ENCODE data around the gene GTSE1. TPM values are rescaled to one million over a fixed set of nuclear protein-coding genes. Genes with fewer than 3 reads are reported as not detected.

GTSE1 gene
- polyA plus RNA-seq, 1 of the 3 experiments (the other 2 are of a cell fraction) = 12.2 TPM

DNA sequence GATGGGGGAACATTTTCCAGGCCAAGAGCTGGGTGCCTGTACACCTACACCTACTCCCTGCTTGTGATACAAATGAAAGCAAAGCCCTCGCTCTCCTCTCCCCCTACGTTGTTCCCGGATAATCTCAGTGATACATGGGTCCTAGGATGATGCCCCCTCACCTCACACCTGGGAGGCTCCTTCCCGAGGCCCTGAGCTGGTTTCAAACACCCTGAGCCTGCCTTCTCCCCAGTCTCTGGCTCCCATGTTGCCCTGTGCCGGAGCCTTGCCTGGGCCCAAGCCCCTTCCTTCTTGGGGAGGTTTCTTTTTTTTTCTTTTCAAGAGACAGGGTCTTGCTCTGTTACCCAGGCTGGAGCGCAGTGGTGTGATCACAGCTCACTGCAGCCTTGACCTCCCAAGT, 62.1 kb downstream of the GTSE1 start (continued):
- TF ChIP-seq, protein P1, sequence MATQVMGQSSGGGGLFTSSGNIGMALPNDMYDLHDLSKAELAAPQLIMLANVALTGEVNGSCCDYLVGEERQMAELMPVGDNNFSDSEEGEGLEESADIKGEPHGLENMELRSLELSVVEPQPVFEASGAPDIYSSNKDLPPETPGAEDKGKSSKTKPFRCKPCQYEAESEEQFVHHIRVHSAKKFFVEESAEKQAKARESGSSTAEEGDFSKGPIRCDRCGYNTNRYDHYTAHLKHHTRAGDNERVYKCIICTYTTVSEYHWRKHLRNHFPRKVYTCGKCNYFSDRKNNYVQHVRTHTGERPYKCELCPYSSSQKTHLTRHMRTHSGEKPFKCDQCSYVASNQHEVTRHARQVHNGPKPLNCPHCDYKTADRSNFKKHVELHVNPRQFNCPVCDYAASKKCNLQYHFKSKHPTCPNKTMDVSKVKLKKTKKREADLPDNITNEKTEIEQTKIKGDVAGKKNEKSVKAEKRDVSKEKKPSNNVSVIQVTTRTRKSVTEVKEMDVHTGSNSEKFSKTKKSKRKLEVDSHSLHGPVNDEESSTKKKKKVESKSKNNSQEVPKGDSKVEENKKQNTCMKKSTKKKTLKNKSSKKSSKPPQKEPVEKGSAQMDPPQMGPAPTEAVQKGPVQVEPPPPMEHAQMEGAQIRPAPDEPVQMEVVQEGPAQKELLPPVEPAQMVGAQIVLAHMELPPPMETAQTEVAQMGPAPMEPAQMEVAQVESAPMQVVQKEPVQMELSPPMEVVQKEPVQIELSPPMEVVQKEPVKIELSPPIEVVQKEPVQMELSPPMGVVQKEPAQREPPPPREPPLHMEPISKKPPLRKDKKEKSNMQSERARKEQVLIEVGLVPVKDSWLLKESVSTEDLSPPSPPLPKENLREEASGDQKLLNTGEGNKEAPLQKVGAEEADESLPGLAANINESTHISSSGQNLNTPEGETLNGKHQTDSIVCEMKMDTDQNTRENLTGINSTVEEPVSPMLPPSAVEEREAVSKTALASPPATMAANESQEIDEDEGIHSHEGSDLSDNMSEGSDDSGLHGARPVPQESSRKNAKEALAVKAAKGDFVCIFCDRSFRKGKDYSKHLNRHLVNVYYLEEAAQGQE (IDR thresholded peaks at IDR 0.05; ENCODE audit: low read depth, low read length) = no peak
- no peak for TF ChIP-seq NFIC (IDR thresholded peaks at IDR 0.05; ENCODE audit: borderline replicate concordance)
- TF ChIP-seq FOXM1 (IDR thresholded peaks at IDR 0.05; ENCODE audit: low read depth) = no peak

DNA sequence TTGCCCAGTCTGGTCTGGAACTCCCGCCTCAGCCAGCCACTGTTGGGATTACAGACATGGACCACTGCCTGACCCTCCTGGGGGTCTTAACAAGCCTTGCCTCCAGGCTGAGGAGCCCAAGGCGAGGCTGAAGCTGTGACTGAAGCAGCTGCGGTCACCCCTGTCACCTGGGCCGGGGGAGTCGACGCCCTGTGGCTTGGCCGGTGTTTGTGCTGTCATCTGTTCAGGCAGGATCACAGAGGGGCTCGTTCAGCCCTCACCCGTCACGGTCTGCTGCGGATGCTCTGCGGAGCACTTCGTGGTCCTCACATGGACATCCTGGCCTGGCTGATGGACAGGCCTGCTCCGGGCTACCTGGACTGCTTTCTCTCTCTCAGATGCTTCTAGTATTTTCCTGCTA, 62.7 kb downstream of the GTSE1 start:
- ChIA-PET CTCF (interaction anchor here (1.3 to 8.4 kb wide), 3 partner anchors 9 to 183 kb away, joined by 3 to 70 read pairs (median 20); no protein-coding TSS in a partner anchor), POLR2A (no interaction called here)
- WGBS (ENCODE audit: low lambda C conversion rate) = 96% methylated on average over 6 of the region's 14 CpGs

More for the DNA sequence above, 62.7 kb downstream of the GTSE1 start:
- H3F3A ChIP-seq (replicated peaks; ENCODE audit: insufficient read depth) = peaks cover 5% of the 10 kb centered on the region
- H3K36me3 ChIP-seq (replicated peaks in 1 of 2; ENCODE audit: control insufficient read depth in 1 of 2, insufficient read depth in 2 of 2, low read length in 1 of 2) = peaks cover 3 to 27% of the 10 kb centered on the region in 2 experiments
- H3K27me3 ChIP-seq (ENCODE audit: insufficient read depth) = no peaks in the 10 kb centered on the region
- no peak overlapping the region for H3K4me3 ChIP-seq (ENCODE audit: low read depth in 2 of 2, low read length in 1 of 2)
- H3K27ac ChIP-seq (ENCODE audit: low read depth in 2 of 2, low read length in 1 of 2) = no peak overlapping the region
- TF ChIP-seq TCF12 (IDR thresholded peaks at IDR 0.05) (no peak), EP300 (IDR thresholded peaks at IDR 0.05; ENCODE audit: borderline replicate concordance in 1 of 2, low read depth in 1 of 2, low read length in 1 of 2) (no peak), POLR2AphosphoS5 (IDR thresholded peaks at IDR 0.05; ENCODE audit: low read depth, low read length) (no peak), RAD21 (IDR thresholded peaks at IDR 0.05; ENCODE audit: low read length) (no peak), RXRA (IDR thresholded peaks at IDR 0.05; ENCODE audit: borderline replicate concordance, low read depth) (no peak), MXI1 (IDR thresholded peaks at IDR 0.05; ENCODE audit: low read depth, low read length) (no peak), FOSL2 (IDR thresholded peaks at IDR 0.05; ENCODE audit: borderline replicate concordance, low read depth) (no peak), ELF1 (IDR thresholded peaks at IDR 0.05) (no peak), CHD2 (IDR thresholded peaks at IDR 0.05; ENCODE audit: low read length, partially characterized antibody) (no peak), NRF1 (IDR thresholded peaks at IDR 0.05; ENCODE audit: low read depth, low read length) (no peak)
- TF ChIP-seq, protein P2, sequence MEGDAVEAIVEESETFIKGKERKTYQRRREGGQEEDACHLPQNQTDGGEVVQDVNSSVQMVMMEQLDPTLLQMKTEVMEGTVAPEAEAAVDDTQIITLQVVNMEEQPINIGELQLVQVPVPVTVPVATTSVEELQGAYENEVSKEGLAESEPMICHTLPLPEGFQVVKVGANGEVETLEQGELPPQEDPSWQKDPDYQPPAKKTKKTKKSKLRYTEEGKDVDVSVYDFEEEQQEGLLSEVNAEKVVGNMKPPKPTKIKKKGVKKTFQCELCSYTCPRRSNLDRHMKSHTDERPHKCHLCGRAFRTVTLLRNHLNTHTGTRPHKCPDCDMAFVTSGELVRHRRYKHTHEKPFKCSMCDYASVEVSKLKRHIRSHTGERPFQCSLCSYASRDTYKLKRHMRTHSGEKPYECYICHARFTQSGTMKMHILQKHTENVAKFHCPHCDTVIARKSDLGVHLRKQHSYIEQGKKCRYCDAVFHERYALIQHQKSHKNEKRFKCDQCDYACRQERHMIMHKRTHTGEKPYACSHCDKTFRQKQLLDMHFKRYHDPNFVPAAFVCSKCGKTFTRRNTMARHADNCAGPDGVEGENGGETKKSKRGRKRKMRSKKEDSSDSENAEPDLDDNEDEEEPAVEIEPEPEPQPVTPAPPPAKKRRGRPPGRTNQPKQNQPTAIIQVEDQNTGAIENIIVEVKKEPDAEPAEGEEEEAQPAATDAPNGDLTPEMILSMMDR (IDR thresholded peaks at IDR 0.05) = no peak
- TF ChIP-seq, protein P3, sequence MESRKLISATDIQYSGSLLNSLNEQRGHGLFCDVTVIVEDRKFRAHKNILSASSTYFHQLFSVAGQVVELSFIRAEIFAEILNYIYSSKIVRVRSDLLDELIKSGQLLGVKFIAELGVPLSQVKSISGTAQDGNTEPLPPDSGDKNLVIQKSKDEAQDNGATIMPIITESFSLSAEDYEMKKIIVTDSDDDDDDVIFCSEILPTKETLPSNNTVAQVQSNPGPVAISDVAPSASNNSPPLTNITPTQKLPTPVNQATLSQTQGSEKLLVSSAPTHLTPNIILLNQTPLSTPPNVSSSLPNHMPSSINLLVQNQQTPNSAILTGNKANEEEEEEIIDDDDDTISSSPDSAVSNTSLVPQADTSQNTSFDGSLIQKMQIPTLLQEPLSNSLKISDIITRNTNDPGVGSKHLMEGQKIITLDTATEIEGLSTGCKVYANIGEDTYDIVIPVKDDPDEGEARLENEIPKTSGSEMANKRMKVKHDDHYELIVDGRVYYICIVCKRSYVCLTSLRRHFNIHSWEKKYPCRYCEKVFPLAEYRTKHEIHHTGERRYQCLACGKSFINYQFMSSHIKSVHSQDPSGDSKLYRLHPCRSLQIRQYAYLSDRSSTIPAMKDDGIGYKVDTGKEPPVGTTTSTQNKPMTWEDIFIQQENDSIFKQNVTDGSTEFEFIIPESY (IDR thresholded peaks at IDR 0.05; ENCODE audit: borderline replicate concordance, low read depth) = no peak
- TF ChIP-seq, protein P1 (IDR thresholded peaks at IDR 0.05; ENCODE audit: low read depth, low read length) = no peak
- H4K20me1 ChIP-seq (ENCODE audit: insufficient read depth) = peaks cover 12% of the 10 kb centered on the region; the same call in 1 of the 2 replicates
- H3K4me1 ChIP-seq (ENCODE audit: control insufficient read depth in 1 of 2, insufficient read depth in 2 of 2, low read depth in 1 of 2, low read length in 1 of 2) = no peaks in the 10 kb centered on the region
- no peak overlapping the region for H2AFZ ChIP-seq (ENCODE audit: low read depth)
- no peaks in the 10 kb centered on the region for H3K79me2 ChIP-seq (ENCODE audit: insufficient read depth)
- H3K9me2 ChIP-seq = no peaks in the 10 kb centered on the region
- H3K9ac ChIP-seq = no peak overlapping the region
- no peaks in the 10 kb centered on the region for H3K9me3 ChIP-seq
- H3K4me2 ChIP-seq = no peak overlapping the region
- DNase-seq = no peak
